Measurements from ENCODE around the gene FAM13A.
"Not testable (repeated sequence)": the region's sequence is repeated elsewhere in the genome, so short reads cannot be mapped to it uniquely, and the experiment has no call there.

The FAM13A gene

DNA sequence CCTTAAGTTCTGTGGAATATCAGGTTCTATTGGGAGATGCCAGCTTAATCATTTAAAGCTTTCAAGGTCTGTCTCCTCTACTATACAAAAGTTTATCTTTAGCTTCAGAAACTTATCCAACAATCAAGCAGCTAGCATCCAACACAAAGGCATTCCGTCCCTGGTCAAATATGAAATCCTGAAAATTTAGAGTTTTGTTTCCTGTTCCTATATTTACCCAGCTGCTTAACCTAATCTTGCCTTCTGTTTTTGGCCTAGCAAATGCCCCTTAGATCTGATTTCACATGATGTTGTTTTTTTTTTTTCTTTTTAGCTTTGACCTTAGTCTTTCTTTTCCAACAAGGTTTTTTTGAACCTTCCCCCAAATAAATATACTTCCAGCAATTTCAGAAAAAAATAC, 33.8 kb downstream of the FAM13A start:
- DNase-seq = no peak
- Mint-ChIP-seq H3K27ac (no peak overlapping the region), H3K9me3 (no peaks in the 10 kb centered on the region), H3K36me3 (peaks cover 2% of the 10 kb centered on the region), H3K4me1 (peaks cover 24% of the 10 kb centered on the region), H3K4me3 (no peak overlapping the region), H3K27me3 (no peaks in the 10 kb centered on the region)
- CTCF ChIA-PET = interaction anchor here (0.7 to 9.2 kb wide), 15 partner anchors 14 to 498 kb away, joined by 3 to 166 read pairs (median 3); partner anchors contain the start of gene PYURF

GRCh38 chr4:89022426-89023128, 34.4 kb downstream of the FAM13A start:
- H3K27me3 Mint-ChIP-seq = no peaks in the 10 kb centered on the region
- peaks cover 2% of the 10 kb centered on the region for H3K36me3 Mint-ChIP-seq
- H3K4me1 Mint-ChIP-seq = peaks cover 24% of the 10 kb centered on the region
- H3K27ac Mint-ChIP-seq = no peak overlapping the region
- CTCF ChIA-PET = interaction anchor here (0.6 to 9.2 kb wide), 14 partner anchors 14 to 497 kb away, joined by 3 to 166 read pairs (median 3); partner anchors contain the start of gene PYURF
- H3K9me3 Mint-ChIP-seq = no peaks in the 10 kb centered on the region
- H3K4me3 Mint-ChIP-seq = no peak overlapping the region
- no peak for DNase-seq

GRCh38 chr4:89021684-89022083, 35.3 kb downstream of the FAM13A start:
- DNase-seq = no peak
- Mint-ChIP-seq H3K4me3 (no peak overlapping the region), H3K4me1 (peaks cover 24% of the 10 kb centered on the region), H3K27ac (no peak overlapping the region), H3K9me3 (no peaks in the 10 kb centered on the region), H3K36me3 (peaks cover 2% of the 10 kb centered on the region), H3K27me3 (no peaks in the 10 kb centered on the region)
- CTCF ChIA-PET = interaction anchor here (0.9 to 9.2 kb wide), 7 partner anchors 17 to 496 kb away, joined by 3 to 166 read pairs (median 7); partner anchors contain the start of gene PYURF

GRCh38 chr4:89021062-89021461, 35.9 kb downstream of the FAM13A start:
- DNase-seq = no peak
- Mint-ChIP-seq H3K27ac (no peak overlapping the region), H3K4me3 (no peak overlapping the region), H3K9me3 (no peaks in the 10 kb centered on the region), H3K27me3 (no peaks in the 10 kb centered on the region), H3K36me3 (peaks cover 2% of the 10 kb centered on the region), H3K4me1 (peaks cover 24% of the 10 kb centered on the region)
- CTCF ChIA-PET = interaction anchor here (2.3 to 9.2 kb wide), 3 partner anchors 203 to 496 kb away, joined by 7 to 166 read pairs (median 37); partner anchors contain the start of gene PYURF

DNA sequence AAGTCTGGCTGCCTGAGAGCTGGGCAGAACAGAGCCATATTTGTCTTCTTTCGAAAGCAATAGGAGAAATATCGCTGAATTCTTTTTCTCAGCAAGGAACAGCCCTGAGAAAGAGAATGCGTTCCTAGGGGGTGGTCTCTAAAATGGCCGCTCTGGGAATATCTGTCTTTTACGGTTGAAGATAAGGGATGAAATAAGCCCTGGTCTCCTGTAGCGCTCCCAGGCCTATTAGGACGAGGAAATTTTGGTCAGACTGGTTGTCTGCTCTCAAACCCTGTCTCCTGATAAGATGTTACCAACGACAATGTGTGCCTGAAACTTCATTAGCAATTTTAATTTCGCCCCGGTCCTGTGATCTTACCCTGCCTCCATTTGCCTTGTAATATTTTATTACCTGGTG, 42.1 kb downstream of the FAM13A start:
- H3K4me1 Mint-ChIP-seq, CTCF ChIA-PET, H3K4me3 Mint-ChIP-seq, H3K36me3 Mint-ChIP-seq, DNase-seq, H3K27me3 Mint-ChIP-seq, H3K27ac Mint-ChIP-seq: not testable (repeated sequence)
- H3K9me3 Mint-ChIP-seq = peaks cover 12% of the 10 kb centered on the region

GRCh38 chr4:89009761-89010369, 47.1 kb downstream of the FAM13A start:
- Mint-ChIP-seq H3K27ac (no peak overlapping the region), H3K9me3 (peaks cover 8% of the 10 kb centered on the region), H3K4me3 (no peak overlapping the region), H3K4me1 (no peaks in the 10 kb centered on the region), H3K36me3 (peaks cover 4% of the 10 kb centered on the region), H3K27me3 (peaks cover 8% of the 10 kb centered on the region)
- CTCF ChIA-PET = no interaction called here
- DNase-seq = no peak

DNA sequence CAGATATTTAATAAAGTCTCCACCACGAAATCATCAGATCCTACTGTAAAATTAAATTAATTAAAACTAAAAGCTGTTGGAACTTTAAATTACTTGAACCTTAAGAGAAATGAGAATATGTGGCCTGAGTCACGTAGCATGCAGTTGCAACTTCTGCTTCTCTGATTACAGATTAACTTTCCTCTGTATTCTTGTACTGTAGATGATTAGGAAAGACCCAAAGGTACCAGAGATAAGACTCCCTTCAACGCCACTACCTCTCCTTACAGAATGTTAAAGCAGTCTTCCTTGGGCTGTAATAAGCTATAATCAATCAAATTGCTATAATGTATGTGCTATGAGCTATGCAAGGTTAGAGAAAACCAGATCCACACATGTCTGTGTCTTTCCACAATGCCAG, 47.9 kb downstream of the FAM13A start:
- CTCF ChIA-PET = interaction anchor here (0.7 kb wide), 1 partner anchor 10 kb away, joined by 3 read pairs; no protein-coding TSS in a partner anchor
- DNase-seq = no peak

DNA sequence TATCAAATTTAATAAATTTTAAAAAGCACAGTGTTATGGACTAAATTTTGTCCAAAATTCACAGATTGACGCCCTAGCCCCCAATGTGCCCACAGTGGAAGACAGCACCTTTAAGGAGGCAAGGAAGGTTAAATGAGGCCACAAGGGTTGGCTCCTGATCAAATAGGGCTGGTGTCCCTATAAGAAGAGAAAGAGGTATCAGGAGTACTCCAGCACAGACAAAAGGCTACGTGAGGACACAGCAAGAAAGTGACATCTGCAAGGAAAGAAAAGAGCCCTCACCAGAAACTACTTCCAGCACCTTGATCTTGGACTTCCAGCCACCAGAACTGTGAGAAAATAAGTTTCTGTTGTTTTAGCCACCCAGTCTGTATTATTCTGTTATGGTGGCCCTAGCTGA, 48.8 kb downstream of the FAM13A start:
- H3K36me3 Mint-ChIP-seq = no peaks in the 10 kb centered on the region
- H3K27ac Mint-ChIP-seq = no peak overlapping the region
- no peak for DNase-seq
- H3K4me1 Mint-ChIP-seq = no peaks in the 10 kb centered on the region
- H3K9me3 Mint-ChIP-seq = peaks cover 3% of the 10 kb centered on the region
- no peak overlapping the region for H3K4me3 Mint-ChIP-seq
- H3K27me3 Mint-ChIP-seq = peaks cover 8% of the 10 kb centered on the region
- CTCF ChIA-PET = no interaction called here

More for the DNA sequence above, 47.9 kb downstream of the FAM13A start:
- Mint-ChIP-seq H3K27ac (no peak overlapping the region), H3K27me3 (peaks cover 8% of the 10 kb centered on the region), H3K36me3 (no peaks in the 10 kb centered on the region), H3K4me1 (no peaks in the 10 kb centered on the region), H3K4me3 (no peak overlapping the region), H3K9me3 (peaks cover 3% of the 10 kb centered on the region)

GRCh38 chr4:89007338-89007939, 49.5 kb downstream of the FAM13A start:
- peaks cover 8% of the 10 kb centered on the region for H3K27me3 Mint-ChIP-seq
- no peak overlapping the region for H3K27ac Mint-ChIP-seq
- no peaks in the 10 kb centered on the region for H3K36me3 Mint-ChIP-seq
- CTCF ChIA-PET = no interaction called here
- H3K4me1 Mint-ChIP-seq = no peaks in the 10 kb centered on the region
- peaks cover 3% of the 10 kb centered on the region for H3K9me3 Mint-ChIP-seq
- H3K4me3 Mint-ChIP-seq = no peak overlapping the region
- DNase-seq = no peak

DNA sequence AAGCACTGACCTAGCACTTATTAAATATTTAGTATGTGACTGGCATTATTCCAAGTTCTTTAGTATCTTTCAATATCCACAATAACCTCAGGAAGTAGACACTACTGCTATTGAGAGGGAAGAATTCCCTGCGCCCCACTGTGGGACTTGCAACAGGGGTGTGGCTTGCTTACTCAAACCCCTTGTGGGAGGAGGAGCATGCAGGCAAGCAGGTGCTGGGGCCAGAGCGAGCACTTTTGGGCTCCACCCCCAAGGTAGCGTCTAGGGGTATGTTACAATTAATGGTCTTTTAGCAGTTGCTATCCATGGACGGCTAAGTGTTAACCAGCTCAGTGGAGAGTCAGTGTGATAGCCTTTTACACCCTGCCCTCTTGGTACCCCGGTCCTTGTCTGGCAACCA, 50.7 kb downstream of the FAM13A start:
- H3K27me3 Mint-ChIP-seq = peaks cover 8% of the 10 kb centered on the region
- no peaks in the 10 kb centered on the region for H3K4me1 Mint-ChIP-seq
- H3K9me3 Mint-ChIP-seq = peaks cover 3% of the 10 kb centered on the region
- DNase-seq = no peak
- H3K27ac Mint-ChIP-seq = no peak overlapping the region
- H3K4me3 Mint-ChIP-seq = no peak overlapping the region
- CTCF ChIA-PET = no interaction called here
- no peaks in the 10 kb centered on the region for H3K36me3 Mint-ChIP-seq

DNA sequence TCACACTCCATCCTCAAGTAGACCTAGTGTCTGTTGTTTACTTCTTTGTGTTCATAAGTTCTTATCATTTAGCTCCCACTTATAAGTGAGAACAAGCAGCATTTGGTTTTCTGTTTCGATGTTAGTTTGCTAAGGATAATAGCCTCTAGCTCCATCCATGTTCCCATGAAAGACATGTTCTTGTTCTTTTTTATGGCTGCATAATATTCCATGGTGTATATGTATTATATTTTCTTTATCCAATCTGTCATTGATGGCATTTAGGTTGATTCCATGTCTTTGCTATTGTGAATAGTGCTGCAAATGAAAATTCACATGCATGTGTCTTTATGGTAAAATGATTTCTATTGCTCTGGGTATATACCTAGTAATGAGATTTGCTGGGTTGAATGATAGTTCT, 51.9 kb downstream of the FAM13A start:
- DNase-seq, H3K4me1 Mint-ChIP-seq, H3K36me3 Mint-ChIP-seq, H3K9me3 Mint-ChIP-seq, H3K27me3 Mint-ChIP-seq, H3K27ac Mint-ChIP-seq, CTCF ChIA-PET, H3K4me3 Mint-ChIP-seq: not testable (repeated sequence)

DNA sequence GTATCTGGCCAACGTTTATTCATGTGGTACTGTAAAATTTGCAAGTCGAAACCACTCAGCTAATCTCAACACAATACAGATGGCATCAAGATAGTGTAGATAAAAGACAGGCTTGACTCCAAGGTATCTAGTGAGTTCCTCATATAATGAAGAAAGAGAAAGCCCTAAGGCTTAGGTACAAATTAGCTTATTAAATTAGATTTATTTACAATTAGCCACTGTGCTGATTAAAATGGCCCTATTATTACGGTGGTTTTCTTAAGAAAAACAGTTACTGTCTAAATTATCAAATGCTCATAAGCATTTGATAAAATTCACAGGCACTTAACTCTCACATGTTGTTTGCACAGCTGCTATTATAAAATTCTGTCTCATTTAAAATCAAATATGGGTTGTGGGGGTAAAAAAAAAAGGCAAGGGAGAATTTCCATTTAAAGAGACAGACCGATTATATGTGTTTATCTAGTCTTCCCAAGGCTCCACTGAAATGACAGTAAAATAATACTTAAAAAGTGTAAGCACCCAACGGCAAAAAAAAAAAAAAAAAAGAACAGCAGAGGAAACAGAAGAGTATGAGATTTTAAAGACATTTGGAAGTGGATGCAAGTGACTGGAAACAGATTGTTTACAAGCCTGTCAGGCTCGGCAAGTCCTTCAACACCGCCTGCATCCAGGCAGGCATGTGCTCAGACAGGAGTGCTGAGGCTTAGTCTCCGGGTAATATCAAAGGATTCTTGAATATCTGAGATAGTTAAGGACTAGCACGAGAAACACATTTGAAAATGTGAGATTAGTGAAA, 55.1 kb downstream of the FAM13A start:
- no peak for DNase-seq
- no peaks in the 10 kb centered on the region for H3K4me1 Mint-ChIP-seq
- no peak overlapping the region for H3K4me3 Mint-ChIP-seq
- H3K27me3 Mint-ChIP-seq = no peaks in the 10 kb centered on the region
- peaks cover 3% of the 10 kb centered on the region for H3K9me3 Mint-ChIP-seq
- no peaks in the 10 kb centered on the region for H3K36me3 Mint-ChIP-seq
- H3K27ac Mint-ChIP-seq = no peak overlapping the region
- CTCF ChIA-PET = no interaction called here

DNA sequence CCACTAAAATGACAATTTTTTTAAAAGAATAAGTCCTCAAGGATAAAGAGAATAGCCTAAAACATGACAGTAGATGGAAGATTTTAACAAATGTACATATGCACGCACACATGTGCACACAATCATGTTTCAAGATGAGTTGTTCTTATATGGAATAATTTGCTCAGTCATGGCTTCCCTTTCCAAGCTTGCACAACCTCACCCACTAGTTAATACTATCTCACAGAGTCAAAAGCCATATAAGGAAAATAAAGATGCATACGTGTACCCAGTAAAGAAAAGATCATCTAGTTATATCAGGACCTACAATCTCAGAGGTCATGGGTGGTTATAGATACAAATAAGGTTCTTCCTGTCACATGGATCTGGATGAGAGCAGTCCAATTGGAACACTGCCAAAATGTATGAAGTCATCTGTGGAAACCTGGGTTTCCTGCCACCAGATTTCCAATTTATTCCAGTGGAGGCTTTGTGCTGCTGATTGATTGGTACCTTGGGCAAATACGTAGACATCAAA, 56.1 kb downstream of the FAM13A start:
- Mint-ChIP-seq H3K27ac (no peak overlapping the region), H3K9me3 (peaks cover 3% of the 10 kb centered on the region), H3K4me3 (no peak overlapping the region), H3K4me1 (no peaks in the 10 kb centered on the region), H3K27me3 (no peaks in the 10 kb centered on the region), H3K36me3 (no peaks in the 10 kb centered on the region)
- CTCF ChIA-PET = no interaction called here
- no peak for DNase-seq

GRCh38 chr4:89000382-89000781, 56.6 kb downstream of the FAM13A start:
- Mint-ChIP-seq H3K36me3 (no peaks in the 10 kb centered on the region), H3K27me3 (no peaks in the 10 kb centered on the region), H3K9me3 (peaks cover 3% of the 10 kb centered on the region), H3K4me3 (no peak overlapping the region), H3K27ac (no peak overlapping the region), H3K4me1 (no peaks in the 10 kb centered on the region)
- no peak for DNase-seq
- CTCF ChIA-PET = no interaction called here
